GM12878 (cell line): ENCODE measurements around the gene ACOT7. TPM values are rescaled to one million over a fixed set of nuclear protein-coding genes. Genes with fewer than 3 reads are reported as not detected.

Experiments used
- ATAC-seq: fragments of 200-7000 bp; cut with Tn5 transposase; 3 replicates; pipeline ENCODE4 v1.9.1; 2020; ENCODE audit warnings: mild to moderate bottlenecking, moderate library complexity
- BruUV-seq: library from RNA; stranded (reverse); fragments of 400-500 nt; replicated peaks from 2 replicates; lab custom pipeline; 2021; lab: Mats Ljungman, UMichigan
- CTCF ChIA-PET: fragments of 300-600 bp; sonication (Branson Sonifier 250); formaldehyde crosslinking; extraction: SDS; loops from one replicate; lab custom pipeline; 2021; ENCODE audit warnings: inconsistent platforms; lab: Yijun Ruan, JAX
- POLR2A ChIA-PET: fragments of 350-600 bp; formaldehyde crosslinking; extraction: SDS; loops from one replicate; lab custom pipeline; 2021; ENCODE audit warnings: inconsistent platforms; lab: Charles Lee
- RAD21 ChIA-PET: fragments of 300-600 bp; sonication (Branson Sonifier 250); formaldehyde crosslinking; loops from one replicate; lab custom pipeline; 2023; ENCODE audit warnings: antibody characterized with exemption; ENCODE audit not compliant: unreplicated experiment; lab: Charles Lee
- SMC1A ChIA-PET: fragments of 300-600 bp; sonication (Branson Sonifier 250); formaldehyde crosslinking; loops from one replicate; lab custom pipeline; 2023; ENCODE audit not compliant: unreplicated experiment, uncharacterized antibody; lab: Charles Lee
- DNase-seq: peaks from one replicate; pipeline ENCODE4 v3.0.0-alpha.2; 2011; ENCODE audit warnings: low read depth, low spot score
- FAIRE-seq: peaks from 3 replicates; lab custom pipeline; 2011; peaks lifted over from hg19 to GRCh38; lab: Jason Lieb, UNC
- H2AFZ ChIP-seq: 2 replicates; pipeline ENCODE4 v1.6.0; 2011; ENCODE audit warnings: low read depth, low read length, control low read depth; ENCODE audit not compliant: control insufficient read depth
- H3K27ac ChIP-seq: 2 replicates; pipeline ENCODE4 v1.5.1; 2011; ENCODE audit warnings: control low read depth; ENCODE audit not compliant: control insufficient read depth, insufficient read depth
- H3K27me3 ChIP-seq, 2 experiments: replicated peaks in 1 of 2; 2 replicates each; pipeline versions ENCODE4 v1.6.0 to v1.6.1; 2011; ENCODE audit warnings: low read length in 1 of 2; ENCODE audit not compliant: control insufficient read depth in 2 of 2, insufficient read depth in 2 of 2
- H3K36me3 ChIP-seq, 2 experiments: 2 replicates each; pipeline ENCODE4 v1.5.1; 2011; ENCODE audit warnings: low read length in 1 of 2; ENCODE audit not compliant: control insufficient read depth in 2 of 2, insufficient read depth in 2 of 2
- H3K4me1 ChIP-seq: 2 replicates; pipeline ENCODE4 v1.6.1; 2011; ENCODE audit warnings: mild to moderate bottlenecking, low read length, moderate library complexity, mixed read lengths; ENCODE audit not compliant: control insufficient read depth, insufficient read depth
- H3K4me2 ChIP-seq: 2 replicates; pipeline ENCODE4 v1.6.0; 2011; ENCODE audit warnings: control low read depth; ENCODE audit not compliant: control insufficient read depth, insufficient read depth
- H3K4me3 ChIP-seq: fragments of 200-600 bp; sonication (generic); 2 replicates; pipeline ENCODE4 v1.5.1; 2016
- H3K79me2 ChIP-seq: 2 replicates; pipeline ENCODE4 v1.6.0; 2011; ENCODE audit warnings: low read length; ENCODE audit not compliant: control insufficient read depth, insufficient read depth
- H3K9ac ChIP-seq: 2 replicates; pipeline ENCODE4 v1.8.0; 2011; ENCODE audit warnings: low read length, control low read depth, mixed read lengths; ENCODE audit not compliant: control insufficient read depth, insufficient read depth
- H3K9me3 ChIP-seq: replicated peaks from 3 replicates; pipeline ENCODE4 v1.5.1; 2011; ENCODE audit warnings: mild to moderate bottlenecking, low read length; ENCODE audit not compliant: control insufficient read depth, insufficient read depth
- H4K20me1 ChIP-seq: 2 replicates; pipeline ENCODE4 v1.6.0; 2011; ENCODE audit not compliant: control insufficient read depth, insufficient read depth
- E2F4 ChIP-seq: IDR thresholded peaks from 2 replicates; pipeline ENCODE4 v1.6.1; 2012; ENCODE audit warnings: low read depth, low read length, improper control_type of control experiment
- E4F1 ChIP-seq: fragments of 450-650 bp; IDR thresholded peaks from 2 replicates; pipeline ENCODE4 v1.6.1; 2018; ENCODE audit warnings: borderline replicate concordance, mild to moderate bottlenecking; ENCODE audit not compliant: partially characterized antibody
- EGR1 ChIP-seq, 2 experiments: IDR thresholded peaks; 1 replicate in 1 of 2; 2 replicates in 1 of 2; pipeline ENCODE4 v1.6.1; 2011 to 2012; ENCODE audit warnings: low read depth in 2 of 2, low read length in 2 of 2, borderline replicate concordance in 1 of 2, mild to moderate bottlenecking in 1 of 2, moderate library complexity in 1 of 2
- GABPA ChIP-seq: IDR thresholded peaks from 2 replicates; pipeline ENCODE4 v1.6.1; 2014; ENCODE audit warnings: antibody characterized with exemption, low read depth, mild to moderate bottlenecking, inconsistent platforms
- MTA3 ChIP-seq: IDR thresholded peaks from 2 replicates; pipeline ENCODE4 v1.6.1; 2012; ENCODE audit warnings: low read length, inconsistent platforms, borderline replicate concordance
- NFYB ChIP-seq: IDR thresholded peaks from 2 replicates; pipeline ENCODE4 v1.6.1; 2011; ENCODE audit warnings: low read depth, mild to moderate bottlenecking, low read length, improper control_type of control experiment, moderate library complexity; ENCODE audit not compliant: insufficient read depth
- RB1 ChIP-seq: fragments of 450-650 bp; formaldehyde crosslinking; IDR thresholded peaks from 2 replicates; pipeline ENCODE4 v1.6.1; 2017; ENCODE audit warnings: mild to moderate bottlenecking, borderline replicate concordance
- SREBF2 ChIP-seq: IDR thresholded peaks from 2 replicates; pipeline ENCODE4 v1.6.1; 2012; ENCODE audit warnings: mild to moderate bottlenecking, low read length
- SUPT20H ChIP-seq: IDR thresholded peaks from 2 replicates; pipeline ENCODE4 v1.6.1; 2011; ENCODE audit warnings: low read depth, mild to moderate bottlenecking, low read length, moderate library complexity, borderline replicate concordance; ENCODE audit not compliant: control insufficient read depth
- USF1 ChIP-seq: IDR thresholded peaks from 2 replicates; pipeline ENCODE4 v1.6.1; 2011; ENCODE audit warnings: borderline replicate concordance, low read depth, mild to moderate bottlenecking, moderate library complexity, mixed read lengths, low read length; ENCODE audit not compliant: insufficient read depth; ENCODE audit errors: extremely low read length
- WGBS: methylation state at CpG from one replicate; pipeline ENCODE4 v1.1.6; 2016; ENCODE audit warnings: low lambda C conversion rate; ENCODE audit not compliant: insufficient replicate concordance, insufficient coverage; ENCODE audit errors: missing lambda C conversion rate; 5-methylcytosine and 5-hydroxymethylcytosine counted together
- in situ Hi-C: fragments of 300-500 bp; cut with MboI; formaldehyde crosslinking; loops from 9 replicates; pipeline ENCODE4 v1.14.3; 2018; ENCODE audit warnings: mixed read lengths
- intact Hi-C: fragments of 100-400 bp; cut with micrococcal nuclease; formaldehyde crosslinking; loops from one replicate; pipeline ENCODE4 v1.14.2; 2022; ENCODE audit not compliant: unreplicated experiment
- polyA plus RNA-seq, 11 experiments: library from polyadenylated mRNA; depleted of rRNA in 4 of 11; unstranded in 6 of 11; stranded (reverse) in 5 of 11; fragments of >200 nt; fragmentation: Nextera tagmentation in 4 of 11; fragmentation: Illumina TruSeq in 1 of 11; extraction: Ambion mirVana in 4 of 11; extraction: Trizol in 1 of 11; gene quantifications; 1 replicate in 1 of 11; 2 replicates in 10 of 11; pipeline versions ENCODE4 v1.2.1 to v1.2.3, GENCODE V29; 2011 to 2016; ENCODE audit warnings: inconsistent platforms in 2 of 11, missing spikeins in 2 of 11, low read depth in 1 of 11
- total RNA-seq, 4 experiments: library from RNA; depleted of rRNA in 3 of 4; stranded (reverse); fragments of >200 nt in 3 of 4; fragmentation: Illumina TruSeq in 1 of 4; extraction: Trizol in 1 of 4; gene quantifications; 2 replicates each; pipeline versions ENCODE4 v1.2.1 to v1.2.3, GENCODE V29; 2013 to 2021

ACOT7 gene
- total and polyA plus RNA-seq, 10 of the 15 experiments (the other 5 are each of a cell fraction or from before 2014, with no cell fraction given): 8.9 to 206 (median 61.2) TPM

GRCh38 chr1:6328091-6328490, 65.5 kb downstream of the ACOT7 start:
- FAIRE-seq (no peak), ATAC-seq (no peak), DNase-seq (no peak)
- WGBS: 68% methylated on average over 5 of the region's 5 CpGs
- SMC1A ChIA-PET: no interaction called here
- TF ChIP-seq E4F1 (no peak), NFYB (no peak), EGR1 (IDR thresholded peaks at IDR 0.05; ENCODE audit: borderline replicate concordance in 1 of 2, low read depth in 2 of 2, low read length in 2 of 2) (no peak), RB1 (no peak), E2F4 (no peak), SUPT20H (no peak), GABPA (no peak), SREBF2 (no peak), USF1 (no peak), MTA3 (no peak)
- no peak overlapping the region for H3K4me3 ChIP-seq
- no peaks in the 10 kb centered on the region for H3K27me3 ChIP-seq
- CTCF ChIA-PET: no interaction called here
- no peak overlapping the region for H3K27ac ChIP-seq
- POLR2A ChIA-PET: no interaction called here
- intact Hi-C loops (no loop called here), in situ Hi-C loops (loop anchor here (25.0 kb wide), 1 partner anchor 816 kb away; no protein-coding TSS in a partner anchor)
- H3K4me1 ChIP-seq: no peaks in the 10 kb centered on the region
- no peak overlapping the region for H3K9ac ChIP-seq
- no peaks in the 10 kb centered on the region for H3K9me3 ChIP-seq
- H2AFZ ChIP-seq: no peak overlapping the region
- H4K20me1 ChIP-seq: no peaks in the 10 kb centered on the region
- RAD21 ChIA-PET: no interaction called here
- no TSS peak for BruUV-seq
- H3K36me3 ChIP-seq: peaks cover 0 to 15% of the 10 kb centered on the region in 2 experiments; a peak in 3 of 4 replicates
- H3K4me2 ChIP-seq: no peak overlapping the region
- no peaks in the 10 kb centered on the region for H3K79me2 ChIP-seq
